GM12874 (cell line): ENCODE measurements around the gene ASB18.

Experiments used
- TF ChIP-seq, protein P1 (sequence below): IDR thresholded peaks from 2 replicates; pipeline ENCODE4 v1.5.1; 2011; ENCODE audit warnings: low read depth, mild to moderate bottlenecking, control low read depth, low read length, moderate library complexity; ENCODE audit not compliant: insufficient read depth

ASB18 gene

DNA sequence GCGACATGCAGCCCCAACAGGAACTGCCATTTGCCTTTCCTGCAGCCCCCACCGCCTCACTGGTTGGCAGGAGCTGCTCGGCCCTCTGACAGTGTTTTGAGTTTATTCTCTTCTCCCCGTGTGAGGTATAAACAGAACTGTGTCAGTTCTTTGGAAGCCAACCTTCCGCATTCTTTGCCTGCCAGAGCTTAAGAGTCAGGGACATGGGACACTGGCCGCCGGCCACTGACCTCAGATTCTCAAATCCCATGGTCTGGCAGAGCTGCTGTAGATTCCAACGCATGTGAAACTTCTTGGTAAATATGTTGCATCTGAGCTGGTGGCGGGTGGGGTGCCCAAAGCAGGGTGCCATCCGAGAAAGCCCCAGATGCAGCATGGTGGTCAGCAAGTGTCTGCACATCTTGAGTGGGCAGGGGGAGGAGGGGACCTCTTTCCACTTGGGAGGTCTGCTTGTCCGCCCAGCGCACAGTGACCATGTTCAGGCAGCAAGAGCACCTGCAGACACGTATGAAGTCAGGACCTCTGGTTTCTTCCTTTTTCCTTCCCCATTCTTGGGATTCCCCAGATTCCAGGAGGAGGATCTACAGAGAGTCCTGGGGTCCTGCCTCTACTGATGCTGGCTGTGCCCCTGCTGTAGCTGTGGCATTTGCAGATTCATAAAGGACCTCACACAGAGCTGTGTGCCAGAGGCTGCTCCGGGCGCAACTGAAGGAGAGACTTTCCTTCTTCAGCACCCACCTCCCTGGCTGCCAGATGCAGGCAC, 23.8 kb downstream of the ASB18 start:
- TF ChIP-seq, protein P1, sequence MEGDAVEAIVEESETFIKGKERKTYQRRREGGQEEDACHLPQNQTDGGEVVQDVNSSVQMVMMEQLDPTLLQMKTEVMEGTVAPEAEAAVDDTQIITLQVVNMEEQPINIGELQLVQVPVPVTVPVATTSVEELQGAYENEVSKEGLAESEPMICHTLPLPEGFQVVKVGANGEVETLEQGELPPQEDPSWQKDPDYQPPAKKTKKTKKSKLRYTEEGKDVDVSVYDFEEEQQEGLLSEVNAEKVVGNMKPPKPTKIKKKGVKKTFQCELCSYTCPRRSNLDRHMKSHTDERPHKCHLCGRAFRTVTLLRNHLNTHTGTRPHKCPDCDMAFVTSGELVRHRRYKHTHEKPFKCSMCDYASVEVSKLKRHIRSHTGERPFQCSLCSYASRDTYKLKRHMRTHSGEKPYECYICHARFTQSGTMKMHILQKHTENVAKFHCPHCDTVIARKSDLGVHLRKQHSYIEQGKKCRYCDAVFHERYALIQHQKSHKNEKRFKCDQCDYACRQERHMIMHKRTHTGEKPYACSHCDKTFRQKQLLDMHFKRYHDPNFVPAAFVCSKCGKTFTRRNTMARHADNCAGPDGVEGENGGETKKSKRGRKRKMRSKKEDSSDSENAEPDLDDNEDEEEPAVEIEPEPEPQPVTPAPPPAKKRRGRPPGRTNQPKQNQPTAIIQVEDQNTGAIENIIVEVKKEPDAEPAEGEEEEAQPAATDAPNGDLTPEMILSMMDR, result no peak

DNA sequence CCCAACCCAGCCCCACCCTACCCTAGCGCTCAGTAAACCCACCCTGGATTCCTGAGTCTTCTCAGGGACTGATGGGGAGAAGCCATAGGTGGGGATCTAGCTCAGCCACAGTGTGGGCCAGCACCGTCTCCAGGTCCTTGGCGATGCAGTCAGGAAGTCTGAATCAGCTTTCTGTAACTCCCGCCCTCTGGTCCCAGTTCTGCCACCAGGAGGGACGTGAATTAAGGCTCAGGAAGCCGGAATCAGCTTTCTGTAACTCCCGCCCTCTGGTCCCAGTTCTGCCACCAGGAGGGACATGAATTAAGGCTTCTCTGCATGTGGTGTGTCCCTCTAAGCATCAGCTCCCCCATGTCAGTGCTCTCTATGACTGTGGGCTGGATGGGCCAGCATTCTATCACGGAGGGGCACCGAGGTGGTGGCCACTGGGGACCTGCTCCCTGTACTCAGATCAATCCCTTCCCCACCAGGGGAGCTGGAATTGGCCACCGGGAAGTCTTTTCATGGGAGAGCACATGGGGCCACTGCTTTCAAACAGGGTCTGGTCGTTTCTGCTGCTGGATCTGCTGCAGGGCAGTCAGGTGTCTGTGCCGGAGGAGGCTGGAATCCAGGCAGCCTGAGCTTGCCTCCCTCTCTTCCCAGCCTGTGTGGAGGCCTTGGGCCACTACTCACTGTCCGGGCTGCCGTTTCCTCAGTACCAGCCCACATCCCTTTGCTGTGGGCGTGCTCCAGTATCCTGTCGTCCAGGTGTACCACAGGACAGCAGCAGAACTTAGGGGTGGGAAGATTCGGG, 24.7 kb downstream of the ASB18 start:
- TF ChIP-seq, protein P1, result no peak

DNA sequence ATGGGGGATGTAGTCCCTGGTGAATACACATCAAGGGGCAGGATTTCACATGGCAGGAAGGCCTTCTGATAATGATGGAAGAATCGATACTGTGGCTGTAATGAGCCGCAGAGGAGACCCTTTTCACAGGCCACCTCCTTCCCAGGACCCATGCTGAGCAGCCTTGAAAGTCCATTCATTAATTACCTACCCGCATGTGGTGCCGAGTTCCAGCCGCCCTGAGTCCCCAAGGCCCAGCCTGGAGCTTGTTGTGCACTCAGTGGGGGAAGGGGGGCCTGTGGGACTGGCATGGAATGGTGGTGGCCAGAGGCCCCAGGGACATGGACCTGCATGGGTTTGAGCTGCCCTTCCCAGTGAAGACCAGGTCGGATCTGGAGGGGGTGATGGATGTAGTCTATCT, 25.5 kb downstream of the ASB18 start:
- TF ChIP-seq, protein P1, result no peak

DNA sequence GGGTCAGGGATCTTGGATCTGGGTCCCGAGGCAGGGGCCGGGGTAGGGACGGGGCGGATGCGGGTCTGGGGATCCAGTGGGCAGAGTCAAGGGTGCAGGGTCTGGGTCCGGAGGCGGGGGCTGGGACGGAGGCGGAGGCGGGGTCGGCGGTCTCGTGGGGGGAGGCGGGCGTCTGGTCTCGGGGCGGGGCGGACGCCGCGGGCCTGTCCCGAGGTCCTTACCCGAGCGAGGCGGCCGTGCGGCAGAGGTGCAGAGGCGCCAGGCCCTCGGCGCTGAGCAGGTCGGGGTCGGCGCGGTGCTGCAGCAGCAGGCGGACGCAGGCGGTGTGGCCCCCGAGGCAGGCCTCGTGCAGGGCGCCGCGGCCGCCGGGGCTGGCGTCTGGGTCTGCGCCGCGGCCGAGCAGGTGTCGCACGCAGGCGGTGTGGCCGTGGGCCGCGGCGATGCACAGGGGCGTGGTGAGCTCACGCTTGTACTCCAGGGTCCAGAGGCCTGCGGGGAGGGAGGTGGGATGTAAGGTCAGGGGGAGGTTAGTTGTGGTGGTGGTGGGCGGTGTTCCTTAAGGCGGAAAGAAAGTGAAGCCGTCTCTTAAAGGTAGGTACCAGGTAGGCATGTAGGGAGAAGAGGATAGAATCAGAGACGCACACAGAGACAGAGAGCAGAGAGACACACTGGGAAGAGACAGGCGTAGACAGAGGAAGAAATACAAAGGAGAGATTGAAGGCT, 26.6 kb downstream of the ASB18 start:
- TF ChIP-seq, protein P1, result no peak

DNA sequence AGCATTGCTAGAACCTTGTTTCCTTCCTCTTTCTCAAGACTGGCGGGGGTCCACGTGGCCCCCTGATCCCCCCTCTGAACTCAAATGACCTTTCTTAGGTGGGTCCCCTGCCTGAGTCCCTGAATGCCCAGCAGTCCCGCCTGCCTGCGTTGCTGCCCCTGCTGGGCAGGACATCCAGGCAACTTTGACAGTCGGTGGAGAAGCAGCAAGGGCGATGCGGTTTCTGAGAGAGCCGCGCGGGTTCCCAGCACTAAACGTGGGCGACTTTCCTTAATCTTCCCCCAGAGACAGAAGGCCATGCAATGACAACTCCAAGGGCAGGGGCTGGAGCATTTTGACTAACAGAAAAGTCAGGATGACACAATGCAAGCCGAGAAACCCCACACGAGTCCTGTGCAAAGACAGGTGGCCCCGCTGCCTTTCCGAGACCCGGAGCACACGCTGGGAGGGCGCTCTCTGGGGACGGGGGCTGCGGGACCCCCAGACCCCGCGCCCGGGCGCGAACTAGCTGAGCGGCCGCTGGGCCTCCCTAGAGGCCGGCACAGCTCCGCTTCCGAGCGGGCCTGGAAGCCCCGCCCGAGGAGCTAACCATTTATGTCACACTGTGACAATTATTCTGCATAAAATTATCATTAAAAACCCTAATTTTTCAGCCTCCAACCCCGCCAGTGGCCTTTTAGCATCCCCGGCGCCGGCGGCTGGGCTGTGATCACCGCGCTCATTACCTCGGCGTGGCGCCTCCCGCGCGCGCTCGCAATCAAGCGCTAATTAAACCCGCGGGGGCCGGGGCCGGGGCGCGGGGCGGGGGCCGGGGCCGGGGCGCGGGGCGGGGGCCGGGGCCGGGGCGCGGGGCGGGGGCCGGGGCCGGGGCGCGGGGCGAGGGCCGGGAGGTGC, 27.4 kb downstream of the ASB18 start:
- TF ChIP-seq, protein P1, result no peak

DNA sequence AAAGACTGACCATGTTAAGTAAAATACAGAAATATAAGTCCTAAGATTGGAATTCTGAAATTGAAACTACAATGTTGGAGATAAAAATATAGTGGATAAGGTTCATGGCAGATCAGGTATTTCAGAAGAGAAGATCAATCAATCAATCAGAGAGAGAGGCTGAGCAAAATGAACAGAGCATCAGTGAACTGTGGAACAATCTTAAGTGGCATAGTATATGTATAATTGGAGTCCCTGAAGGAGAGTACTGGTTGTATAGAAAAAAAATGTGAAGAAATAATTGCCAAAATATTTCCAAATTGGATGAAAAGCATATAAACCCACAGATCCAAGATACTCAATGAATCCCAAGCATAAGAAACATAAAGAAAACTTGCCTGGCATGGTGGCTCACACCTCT, 35.0 kb downstream of the ASB18 start:
- TF ChIP-seq, protein P1, result no peak
